HepG2 (cell line): ENCODE data around the gene KRT36. TPM values are rescaled to one million over a fixed set of nuclear protein-coding genes. Genes with fewer than 3 reads are reported as not detected.

Source experiments
- ATAC-seq: fragments of 200-7000 bp; cut with Tn5 transposase; 3 replicates; pipeline ENCODE4 v1.9.1; 2020; ENCODE audit warnings: mild to moderate bottlenecking, moderate library complexity
- BruUV-seq: library from RNA; stranded (reverse); fragments of 400-500 nt; replicated peaks from 2 replicates; lab custom pipeline; 2021; lab: Mats Ljungman, UMichigan
- CTCF ChIA-PET: fragments of 300-600 bp; formaldehyde crosslinking; extraction: SDS; loops from one replicate; lab custom pipeline; 2021; ENCODE audit warnings: low total read pairs, inconsistent platforms, low intra/inter-chr PET ratio; lab: Yijun Ruan, JAX
- POLR2A ChIA-PET: fragments of 350-600 bp; sonication (Branson Sonifier 250); formaldehyde crosslinking; loops from one replicate; lab custom pipeline; 2020; ENCODE audit warnings: antibody characterized with exemption, inconsistent platforms; lab: Yijun Ruan, JAX
- DNase-seq: peaks from one replicate; pipeline ENCODE4 v3.0.0-alpha.2; 2015; ENCODE audit warnings: low spot score
- FAIRE-seq: peaks from 3 replicates; lab custom pipeline; 2011; peaks lifted over from hg19 to GRCh38; lab: Jason Lieb, UNC
- H2AFZ ChIP-seq: one replicate; pipeline ENCODE4 v1.6.1; 2011; ENCODE audit warnings: low read length, inconsistent platforms
- H3K27ac ChIP-seq: fragments of 300-600 bp; 3 replicates; pipeline ENCODE4 v1.8.0; 2011; ENCODE audit warnings: mixed run types, mild to moderate bottlenecking, mixed read lengths, low read length, inconsistent platforms; ENCODE audit not compliant: insufficient read depth; ENCODE audit errors: extremely low read length
- H3K27me3 ChIP-seq, 2 experiments: fragments of 200-600 bp in 1 of 2; 2 replicates in 1 of 2; 3 replicates in 1 of 2; pipeline versions ENCODE4 v1.6.0 to v1.8.0; 2011; ENCODE audit warnings: low read length in 2 of 2, mild to moderate bottlenecking in 2 of 2, moderate library complexity in 2 of 2, inconsistent platforms in 1 of 2; ENCODE audit not compliant: insufficient read depth in 2 of 2, control insufficient read depth in 1 of 2
- H3K36me3 ChIP-seq, 2 experiments: fragments of 200-600 bp in 1 of 2; replicated peaks in 1 of 2; 2 replicates in 1 of 2; 3 replicates in 1 of 2; pipeline versions ENCODE4 v1.5.1 to v1.8.0; 2011; ENCODE audit warnings: low read length in 2 of 2, inconsistent platforms in 1 of 2; ENCODE audit not compliant: insufficient read depth in 2 of 2, control insufficient read depth in 1 of 2
- H3K4me1 ChIP-seq: 2 replicates; pipeline ENCODE4 v1.5.1; 2012; ENCODE audit warnings: low read length, inconsistent platforms; ENCODE audit not compliant: insufficient read depth
- H3K4me2 ChIP-seq: 2 replicates; pipeline ENCODE4 v1.6.0; 2011; ENCODE audit warnings: low read depth, low read length, inconsistent platforms
- H3K4me3 ChIP-seq, 3 experiments: fragments of 200-600 bp in 1 of 3; sonication (generic), shearing (Covaris generic) in 1 of 3; replicated peaks in 1 of 3; 2 replicates each; pipeline ENCODE4 v1.5.1; 2011 to 2016; ENCODE audit warnings: low read length in 3 of 3, inconsistent platforms in 2 of 3, low read depth in 2 of 3, mild to moderate bottlenecking in 2 of 3, control low read depth in 1 of 3, mixed read lengths in 1 of 3; ENCODE audit not compliant: insufficient read depth in 1 of 3
- H3K79me2 ChIP-seq: one replicate; pipeline ENCODE4 v1.6.1; 2011; ENCODE audit warnings: low read length, inconsistent platforms; ENCODE audit not compliant: insufficient read depth
- H3K9ac ChIP-seq: 2 replicates; pipeline ENCODE4 v1.6.0; 2011; ENCODE audit warnings: mild to moderate bottlenecking, low read depth, low read length, inconsistent platforms; ENCODE audit not compliant: insufficient read depth
- H3K9me3 ChIP-seq: 2 replicates; pipeline ENCODE4 v1.5.1; 2012; ENCODE audit warnings: mild to moderate bottlenecking, low read length
- H4K20me1 ChIP-seq: 2 replicates; pipeline ENCODE4 v1.6.0; 2011; ENCODE audit warnings: inconsistent platforms, mild to moderate bottlenecking, low read length, moderate library complexity; ENCODE audit not compliant: insufficient read depth
- CHCHD3 ChIP-seq: sonication (generic); formaldehyde crosslinking; IDR thresholded peaks from 2 replicates; pipeline ENCODE4 v1.8.0; 2022; ENCODE audit warnings: mild to moderate bottlenecking, missing genetic modification reagents, moderate library complexity
- HMG20A ChIP-seq: IDR thresholded peaks from 2 replicates; pipeline ENCODE4 v1.6.1; 2016; ENCODE audit warnings: borderline replicate concordance
- NFATC3 ChIP-seq: sonication (generic); formaldehyde crosslinking; IDR thresholded peaks from 2 replicates; pipeline ENCODE4 v1.5.1; 2020; ENCODE audit warnings: mild to moderate bottlenecking, missing genetic modification reagents
- POLR2G ChIP-seq: fragments of 200-400 bp; formaldehyde crosslinking; IDR thresholded peaks from 2 replicates; pipeline ENCODE4 v1.6.1; 2018; ENCODE audit warnings: mild to moderate bottlenecking, low read depth, low read length, moderate library complexity
- SCMH1 ChIP-seq: sonication (generic); formaldehyde crosslinking; IDR thresholded peaks from 2 replicates; pipeline ENCODE4 v1.9.0; 2021; ENCODE audit warnings: missing genetic modification reagents, mild to moderate bottlenecking, borderline replicate concordance
- ZC3H13 ChIP-seq: sonication (generic); formaldehyde crosslinking; IDR thresholded peaks from 2 replicates; pipeline ENCODE4 v1.8.1; 2023; ENCODE audit warnings: mild to moderate bottlenecking, missing genetic modification reagents, moderate library complexity
- ZMYM2 ChIP-seq: sonication (generic); formaldehyde crosslinking; IDR thresholded peaks from 2 replicates; pipeline ENCODE4 v1.8.0; 2022; ENCODE audit warnings: mild to moderate bottlenecking, missing genetic modification reagents
- ZNF10 ChIP-seq: sonication (generic); formaldehyde crosslinking; IDR thresholded peaks from 2 replicates; pipeline ENCODE4 v1.4.0; 2020; ENCODE audit warnings: mild to moderate bottlenecking, low read depth, missing genetic modification reagents, borderline replicate concordance
- ZNF460 ChIP-seq: sonication (generic); formaldehyde crosslinking; IDR thresholded peaks from 2 replicates; pipeline ENCODE4 v1.5.1; 2020; ENCODE audit warnings: missing genetic modification reagents, mild to moderate bottlenecking, borderline replicate concordance
- ZNF572 ChIP-seq: sonication (generic); formaldehyde crosslinking; IDR thresholded peaks from 2 replicates; pipeline ENCODE4 v1.5.1; 2020; ENCODE audit warnings: mild to moderate bottlenecking, missing genetic modification reagents
- ZNF598 ChIP-seq: sonication (generic); formaldehyde crosslinking; IDR thresholded peaks from 2 replicates; pipeline ENCODE4 v1.5.1; 2020; ENCODE audit warnings: mild to moderate bottlenecking, missing genetic modification reagents, borderline replicate concordance
- ZNF746 ChIP-seq: sonication (generic); formaldehyde crosslinking; IDR thresholded peaks from 2 replicates; pipeline ENCODE4 v1.8.0; 2022; ENCODE audit warnings: mild to moderate bottlenecking, missing genetic modification reagents
- WGBS: methylation state at CpG from one replicate; pipeline ENCODE4 v1.1.6; 2017; ENCODE audit warnings: low lambda C conversion rate; 5-methylcytosine and 5-hydroxymethylcytosine counted together
- in situ Hi-C: cut with HindIII; loops from 2 replicates; pipeline ENCODE4 v1.10.0; 2017; ENCODE audit warnings: low pct_unique_long_range_greater_than_20kb; ENCODE audit not compliant: extremely low pct_ligation_motif_present
- intact Hi-C: fragments of 100-400 bp; cut with micrococcal nuclease; formaldehyde crosslinking; loops from one replicate; pipeline ENCODE4 v1.10.0; 2022; ENCODE audit not compliant: unreplicated experiment
- polyA plus RNA-seq, 8 experiments: library from polyadenylated mRNA; depleted of rRNA in 3 of 8; stranded (reverse) in 7 of 8; unstranded in 1 of 8; fragments of >200 nt; fragmentation: Illumina TruSeq in 4 of 8; extraction: Trizol in 4 of 8; gene quantifications; 2 replicates each; pipeline versions ENCODE4 v1.2.1 to v1.2.3, GENCODE V29; 2011 to 2016; ENCODE audit warnings: low read depth in 4 of 8, missing spikeins in 1 of 8, mixed read lengths in 1 of 8; ENCODE audit not compliant: insufficient read depth in 1 of 8
- total RNA-seq, 5 experiments: library from RNA; depleted of rRNA; stranded (reverse); fragments of >200 nt; fragmentation: Illumina TruSeq; extraction: Trizol; gene quantifications; 2 replicates each; pipeline ENCODE4 v1.2.3, GENCODE V29; 2016; ENCODE audit warnings: low read depth in 1 of 5
- TF ChIP-seq, protein P1 (sequence below): sonication (generic); formaldehyde crosslinking; IDR thresholded peaks from 2 replicates; pipeline ENCODE4 v1.5.1; 2020; ENCODE audit warnings: mild to moderate bottlenecking, missing genetic modification reagents, moderate library complexity
- TF ChIP-seq, protein P2 (sequence below): sonication (generic); formaldehyde crosslinking; IDR thresholded peaks from 2 replicates; pipeline ENCODE4 v1.9.0; 2021; ENCODE audit warnings: mild to moderate bottlenecking, missing genetic modification reagents
- TF ChIP-seq, protein P3 (sequence below): IDR thresholded peaks from 2 replicates; pipeline ENCODE4 v1.6.1; 2016; ENCODE audit warnings: low read depth, borderline replicate concordance
- TF ChIP-seq, protein P4 (sequence below): fragments of 450-650 bp; IDR thresholded peaks from 2 replicates; pipeline ENCODE4 v1.6.1; 2016

KRT36 gene
- total and polyA plus RNA-seq, 2 of the 13 experiments (the other 11 are each of a cell fraction or from before 2014, with no cell fraction given), result not detected

DNA sequence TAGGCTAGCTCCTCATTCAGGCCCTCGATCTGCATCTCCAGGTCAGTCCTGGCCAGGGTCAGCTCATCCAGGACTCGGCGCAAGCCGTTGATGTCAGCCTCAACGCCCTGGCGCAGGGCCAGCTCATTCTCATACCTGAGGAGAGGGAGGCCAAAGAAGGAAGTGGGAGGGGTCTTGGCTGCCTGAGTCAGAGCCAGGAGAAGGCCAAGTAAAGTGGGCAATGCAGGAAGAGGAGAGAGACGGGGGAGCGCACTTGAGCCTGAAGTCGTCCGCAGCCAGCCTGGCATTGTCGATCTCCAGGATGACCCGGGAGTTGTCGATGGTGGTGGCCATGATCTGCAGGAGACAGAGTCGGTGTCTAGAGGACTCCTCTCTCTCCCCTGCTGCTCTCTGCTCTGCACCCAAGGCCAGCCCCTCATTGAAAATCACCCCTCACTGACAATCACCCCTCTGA lies 27.1 kb upstream of the KRT36 start:
- no peaks in the 10 kb centered on the region for H3K79me2 ChIP-seq
- 71% methylated on average over 14 of the region's 14 CpGs for WGBS
- no TSS peak for BruUV-seq
- ChIA-PET CTCF (no interaction called here), POLR2A (no interaction called here)
- no peaks in the 10 kb centered on the region for H3K36me3 ChIP-seq
- intact Hi-C loops, result no loop called here
- no peak overlapping the region for H3K4me3 ChIP-seq
- H3K4me1 ChIP-seq, result peaks cover 28% of the 10 kb centered on the region
- no peak overlapping the region for H2AFZ ChIP-seq
- in situ Hi-C loops, result no loop called here
- no peak for FAIRE-seq
- H3K27ac ChIP-seq, result no peak overlapping the region
- H4K20me1 ChIP-seq, result no peaks in the 10 kb centered on the region
- no peaks in the 10 kb centered on the region for H3K9me3 ChIP-seq
- peaks cover 1 to 5% of the 10 kb centered on the region in 2 experiments; a peak in 3 of 5 replicates for H3K27me3 ChIP-seq
- ATAC-seq, result no peak
- H3K9ac ChIP-seq, result no peak overlapping the region
- H3K4me2 ChIP-seq, result no peak overlapping the region
- no peak for DNase-seq
- TF ChIP-seq ZNF746 (CRISPR knock-in tag), result no peak
- TF ChIP-seq SCMH1 (CRISPR knock-in tag), result no peak
- TF ChIP-seq NFATC3 (CRISPR knock-in tag), result no peak
- TF ChIP-seq CHCHD3 (CRISPR knock-in tag), result no peak
- no peak for TF ChIP-seq ZNF598
- no peak for TF ChIP-seq ZNF460 (CRISPR knock-in tag)
- no peak for TF ChIP-seq ZMYM2
- TF ChIP-seq, protein P1, sequence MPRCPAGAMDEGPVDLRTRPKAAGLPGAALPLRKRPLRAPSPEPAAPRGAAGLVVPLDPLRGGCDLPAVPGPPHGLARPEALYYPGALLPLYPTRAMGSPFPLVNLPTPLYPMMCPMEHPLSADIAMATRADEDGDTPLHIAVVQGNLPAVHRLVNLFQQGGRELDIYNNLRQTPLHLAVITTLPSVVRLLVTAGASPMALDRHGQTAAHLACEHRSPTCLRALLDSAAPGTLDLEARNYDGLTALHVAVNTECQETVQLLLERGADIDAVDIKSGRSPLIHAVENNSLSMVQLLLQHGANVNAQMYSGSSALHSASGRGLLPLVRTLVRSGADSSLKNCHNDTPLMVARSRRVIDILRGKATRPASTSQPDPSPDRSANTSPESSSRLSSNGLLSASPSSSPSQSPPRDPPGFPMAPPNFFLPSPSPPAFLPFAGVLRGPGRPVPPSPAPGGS, result no peak
- TF ChIP-seq, protein P2, sequence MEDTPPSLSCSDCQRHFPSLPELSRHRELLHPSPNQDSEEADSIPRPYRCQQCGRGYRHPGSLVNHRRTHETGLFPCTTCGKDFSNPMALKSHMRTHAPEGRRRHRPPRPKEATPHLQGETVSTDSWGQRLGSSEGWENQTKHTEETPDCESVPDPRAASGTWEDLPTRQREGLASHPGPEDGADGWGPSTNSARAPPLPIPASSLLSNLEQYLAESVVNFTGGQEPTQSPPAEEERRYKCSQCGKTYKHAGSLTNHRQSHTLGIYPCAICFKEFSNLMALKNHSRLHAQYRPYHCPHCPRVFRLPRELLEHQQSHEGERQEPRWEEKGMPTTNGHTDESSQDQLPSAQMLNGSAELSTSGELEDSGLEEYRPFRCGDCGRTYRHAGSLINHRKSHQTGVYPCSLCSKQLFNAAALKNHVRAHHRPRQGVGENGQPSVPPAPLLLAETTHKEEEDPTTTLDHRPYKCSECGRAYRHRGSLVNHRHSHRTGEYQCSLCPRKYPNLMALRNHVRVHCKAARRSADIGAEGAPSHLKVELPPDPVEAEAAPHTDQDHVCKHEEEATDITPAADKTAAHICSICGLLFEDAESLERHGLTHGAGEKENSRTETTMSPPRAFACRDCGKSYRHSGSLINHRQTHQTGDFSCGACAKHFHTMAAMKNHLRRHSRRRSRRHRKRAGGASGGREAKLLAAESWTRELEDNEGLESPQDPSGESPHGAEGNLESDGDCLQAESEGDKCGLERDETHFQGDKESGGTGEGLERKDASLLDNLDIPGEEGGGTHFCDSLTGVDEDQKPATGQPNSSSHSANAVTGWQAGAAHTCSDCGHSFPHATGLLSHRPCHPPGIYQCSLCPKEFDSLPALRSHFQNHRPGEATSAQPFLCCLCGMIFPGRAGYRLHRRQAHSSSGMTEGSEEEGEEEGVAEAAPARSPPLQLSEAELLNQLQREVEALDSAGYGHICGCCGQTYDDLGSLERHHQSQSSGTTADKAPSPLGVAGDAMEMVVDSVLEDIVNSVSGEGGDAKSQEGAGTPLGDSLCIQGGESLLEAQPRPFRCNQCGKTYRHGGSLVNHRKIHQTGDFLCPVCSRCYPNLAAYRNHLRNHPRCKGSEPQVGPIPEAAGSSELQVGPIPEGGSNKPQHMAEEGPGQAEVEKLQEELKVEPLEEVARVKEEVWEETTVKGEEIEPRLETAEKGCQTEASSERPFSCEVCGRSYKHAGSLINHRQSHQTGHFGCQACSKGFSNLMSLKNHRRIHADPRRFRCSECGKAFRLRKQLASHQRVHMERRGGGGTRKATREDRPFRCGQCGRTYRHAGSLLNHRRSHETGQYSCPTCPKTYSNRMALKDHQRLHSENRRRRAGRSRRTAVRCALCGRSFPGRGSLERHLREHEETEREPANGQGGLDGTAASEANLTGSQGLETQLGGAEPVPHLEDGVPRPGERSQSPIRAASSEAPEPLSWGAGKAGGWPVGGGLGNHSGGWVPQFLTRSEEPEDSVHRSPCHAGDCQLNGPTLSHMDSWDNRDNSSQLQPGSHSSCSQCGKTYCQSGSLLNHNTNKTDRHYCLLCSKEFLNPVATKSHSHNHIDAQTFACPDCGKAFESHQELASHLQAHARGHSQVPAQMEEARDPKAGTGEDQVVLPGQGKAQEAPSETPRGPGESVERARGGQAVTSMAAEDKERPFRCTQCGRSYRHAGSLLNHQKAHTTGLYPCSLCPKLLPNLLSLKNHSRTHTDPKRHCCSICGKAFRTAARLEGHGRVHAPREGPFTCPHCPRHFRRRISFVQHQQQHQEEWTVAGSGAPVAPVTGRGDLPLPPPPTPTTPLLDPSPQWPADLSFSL, result no peak
- TF ChIP-seq, protein P3, sequence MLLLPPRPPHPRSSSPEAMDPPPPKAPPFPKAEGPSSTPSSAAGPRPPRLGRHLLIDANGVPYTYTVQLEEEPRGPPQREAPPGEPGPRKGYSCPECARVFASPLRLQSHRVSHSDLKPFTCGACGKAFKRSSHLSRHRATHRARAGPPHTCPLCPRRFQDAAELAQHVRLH (CRISPR knock-in tag), result no peak
- TF ChIP-seq ZNF572 (CRISPR knock-in tag), result no peak
- TF ChIP-seq ZC3H13 (CRISPR knock-in tag), result no peak
- TF ChIP-seq, protein P4, sequence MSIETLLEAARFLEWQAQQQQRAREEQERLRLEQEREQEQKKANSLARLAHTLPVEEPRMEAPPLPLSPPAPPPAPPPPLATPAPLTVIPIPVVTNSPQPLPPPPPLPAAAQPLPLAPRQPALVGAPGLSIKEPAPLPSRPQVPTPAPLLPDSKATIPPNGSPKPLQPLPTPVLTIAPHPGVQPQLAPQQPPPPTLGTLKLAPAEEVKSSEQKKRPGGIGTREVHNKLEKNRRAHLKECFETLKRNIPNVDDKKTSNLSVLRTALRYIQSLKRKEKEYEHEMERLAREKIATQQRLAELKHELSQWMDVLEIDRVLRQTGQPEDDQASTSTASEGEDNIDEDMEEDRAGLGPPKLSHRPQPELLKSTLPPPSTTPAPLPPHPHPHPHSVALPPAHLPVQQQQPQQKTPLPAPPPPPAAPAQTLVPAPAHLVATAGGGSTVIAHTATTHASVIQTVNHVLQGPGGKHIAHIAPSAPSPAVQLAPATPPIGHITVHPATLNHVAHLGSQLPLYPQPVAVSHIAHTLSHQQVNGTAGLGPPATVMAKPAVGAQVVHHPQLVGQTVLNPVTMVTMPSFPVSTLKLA, result no peak
- TF ChIP-seq POLR2G, result no peak
- no peak for TF ChIP-seq ZNF10 (CRISPR knock-in tag)
- TF ChIP-seq HMG20A (CRISPR knock-in tag), result no peak
